D721Med (cell line): Measurements from ENCODE around the gene FNDC1.

Source experiments
- DNase-seq: peaks from one replicate; pipeline ENCODE4 v3.0.0; 2011; ENCODE audit warnings: low spot score; ENCODE audit not compliant: insufficient read length
- FAIRE-seq: peaks from 2 replicates; lab custom pipeline; 2011; peaks lifted over from hg19 to GRCh38; lab: Jason Lieb, UNC
- TF ChIP-seq, protein P1 (sequence below): IDR thresholded peaks from 2 replicates; pipeline ENCODE4 v1.5.1; 2012; ENCODE audit warnings: mild to moderate bottlenecking, control low read depth; ENCODE audit not compliant: insufficient read depth; ENCODE audit errors: missing control alignments

FNDC1 gene

DNA sequence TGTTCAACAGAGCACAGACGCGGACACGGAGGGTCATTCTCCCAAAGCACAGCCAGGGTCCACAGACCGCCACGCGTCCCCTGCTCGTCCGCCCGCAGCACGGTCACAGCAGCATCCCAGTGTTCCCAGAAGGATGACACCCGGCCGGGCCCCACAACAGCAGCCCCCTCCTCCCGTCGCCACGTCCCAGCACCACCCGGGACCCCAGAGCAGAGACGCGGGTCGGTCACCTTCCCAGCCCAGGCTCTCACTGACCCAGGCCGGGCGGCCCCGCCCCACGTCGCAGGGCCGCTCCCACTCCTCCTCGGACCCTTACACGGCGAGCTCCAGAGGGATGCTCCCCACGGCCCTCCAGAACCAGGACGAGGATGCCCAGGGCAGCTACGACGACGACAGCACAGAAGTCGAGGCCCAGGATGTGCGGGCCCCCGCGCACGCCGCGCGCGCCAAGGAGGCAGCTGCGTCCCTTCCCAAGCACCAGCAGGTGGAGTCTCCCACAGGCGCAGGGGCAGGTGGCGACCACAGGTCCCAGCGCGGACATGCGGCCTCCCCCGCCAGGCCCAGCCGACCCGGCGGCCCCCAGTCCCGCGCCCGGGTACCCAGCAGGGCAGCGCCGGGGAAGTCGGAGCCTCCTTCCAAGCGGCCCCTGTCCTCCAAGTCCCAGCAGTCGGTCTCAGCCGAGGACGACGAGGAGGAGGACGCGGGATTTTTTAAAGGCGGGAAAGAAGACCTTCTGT is 64.3 kb downstream of the FNDC1 start:
- no peak for DNase-seq
- FAIRE-seq, result no peak

DNA sequence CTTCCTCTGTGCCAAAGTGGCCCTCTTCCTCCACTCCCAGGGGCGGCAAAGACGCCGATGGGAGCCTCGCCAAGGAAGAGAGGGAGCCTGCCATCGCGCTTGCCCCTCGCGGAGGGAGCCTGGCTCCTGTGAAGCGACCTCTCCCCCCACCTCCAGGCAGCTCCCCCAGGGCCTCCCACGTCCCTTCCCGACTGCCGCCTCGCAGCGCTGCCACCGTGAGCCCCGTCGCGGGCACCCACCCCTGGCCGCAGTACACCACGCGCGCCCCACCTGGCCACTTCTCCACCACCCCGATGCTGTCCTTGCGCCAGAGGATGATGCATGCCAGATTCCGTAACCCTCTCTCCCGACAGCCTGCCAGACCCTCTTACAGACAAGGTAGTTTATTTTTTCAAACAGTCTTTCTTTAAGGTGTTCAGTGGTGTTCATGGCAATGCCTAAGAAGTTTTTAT is 64.9 kb downstream of the FNDC1 start:
- DNase-seq, result no peak
- FAIRE-seq, result no peak
- TF ChIP-seq, protein P1, sequence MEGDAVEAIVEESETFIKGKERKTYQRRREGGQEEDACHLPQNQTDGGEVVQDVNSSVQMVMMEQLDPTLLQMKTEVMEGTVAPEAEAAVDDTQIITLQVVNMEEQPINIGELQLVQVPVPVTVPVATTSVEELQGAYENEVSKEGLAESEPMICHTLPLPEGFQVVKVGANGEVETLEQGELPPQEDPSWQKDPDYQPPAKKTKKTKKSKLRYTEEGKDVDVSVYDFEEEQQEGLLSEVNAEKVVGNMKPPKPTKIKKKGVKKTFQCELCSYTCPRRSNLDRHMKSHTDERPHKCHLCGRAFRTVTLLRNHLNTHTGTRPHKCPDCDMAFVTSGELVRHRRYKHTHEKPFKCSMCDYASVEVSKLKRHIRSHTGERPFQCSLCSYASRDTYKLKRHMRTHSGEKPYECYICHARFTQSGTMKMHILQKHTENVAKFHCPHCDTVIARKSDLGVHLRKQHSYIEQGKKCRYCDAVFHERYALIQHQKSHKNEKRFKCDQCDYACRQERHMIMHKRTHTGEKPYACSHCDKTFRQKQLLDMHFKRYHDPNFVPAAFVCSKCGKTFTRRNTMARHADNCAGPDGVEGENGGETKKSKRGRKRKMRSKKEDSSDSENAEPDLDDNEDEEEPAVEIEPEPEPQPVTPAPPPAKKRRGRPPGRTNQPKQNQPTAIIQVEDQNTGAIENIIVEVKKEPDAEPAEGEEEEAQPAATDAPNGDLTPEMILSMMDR, result no peak

More for the DNA sequence above, 64.3 kb downstream of the FNDC1 start:
- TF ChIP-seq, protein P1, result no peak

DNA sequence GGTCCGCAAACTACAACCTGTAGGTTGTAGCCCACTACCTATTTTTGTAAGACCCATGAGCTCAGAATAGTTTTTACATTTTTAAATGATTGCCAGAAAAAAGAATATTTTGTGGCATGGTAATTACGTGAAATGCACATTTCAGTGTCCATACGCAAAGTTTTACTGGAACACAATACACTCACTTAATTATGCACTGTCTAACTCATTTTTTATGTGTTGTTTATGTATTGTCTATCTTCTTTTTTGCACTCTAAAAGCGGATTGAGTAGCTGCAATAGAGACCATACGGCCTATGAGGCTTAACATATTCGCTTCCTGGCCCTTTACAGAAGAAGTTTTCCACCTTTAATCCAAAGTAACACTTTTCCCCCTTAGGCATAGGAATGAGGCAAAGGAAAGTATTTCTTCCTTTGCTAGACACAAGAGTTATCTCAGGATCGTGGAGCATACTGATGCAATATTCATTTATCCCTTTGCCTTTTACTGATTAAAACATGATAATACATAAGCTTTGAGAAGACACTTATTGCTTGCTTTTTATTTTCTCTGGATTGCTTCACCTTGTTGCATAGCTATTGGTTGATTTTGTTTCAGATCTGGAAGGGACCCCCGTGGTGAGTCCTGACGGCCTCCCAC is 69.8 kb downstream of the FNDC1 start:
- FAIRE-seq (no peak), DNase-seq (no peak)
- TF ChIP-seq, protein P1, result no peak

DNA sequence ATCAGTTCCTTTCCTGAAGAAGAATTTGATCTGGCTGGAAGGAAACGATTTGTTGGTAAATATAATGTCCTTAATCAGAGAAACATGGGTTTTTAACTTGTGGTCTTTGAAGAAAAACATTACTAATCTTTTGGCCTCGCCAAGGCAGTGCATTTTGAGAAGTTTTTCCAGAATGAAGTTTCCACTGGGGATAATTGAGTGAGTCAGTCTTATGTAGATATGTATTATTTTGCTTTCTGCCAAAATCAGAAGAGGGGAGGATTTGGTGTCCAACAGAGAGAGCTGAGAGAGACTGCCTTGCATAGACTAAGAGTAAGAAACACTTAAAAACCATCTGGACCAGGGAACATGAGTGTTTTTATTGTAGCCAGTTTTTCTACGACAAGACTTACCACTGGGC is 79.9 kb downstream of the FNDC1 start:
- FAIRE-seq, result no peak
- TF ChIP-seq, protein P1, result no peak

DNA sequence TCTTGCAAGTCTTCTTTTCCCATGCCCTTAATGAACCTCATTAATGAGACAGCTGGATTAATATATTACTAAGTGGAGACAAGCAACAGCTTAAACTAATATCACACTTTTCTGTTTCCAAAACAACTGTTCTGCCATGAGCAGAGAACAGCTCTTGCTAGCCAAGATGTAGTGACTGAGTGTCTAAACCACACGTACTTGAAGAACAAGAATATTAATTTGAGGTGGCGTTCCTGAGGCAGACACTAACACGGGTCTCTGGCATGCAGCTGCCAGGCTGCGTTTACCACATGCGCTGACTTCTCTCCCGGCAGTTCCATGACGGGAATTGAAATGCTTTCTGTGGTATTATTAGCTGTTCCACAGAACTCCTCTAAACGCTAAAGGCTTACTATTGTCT is 80.6 kb downstream of the FNDC1 start:
- FAIRE-seq (no peak), DNase-seq (no peak)
- TF ChIP-seq, protein P1, result no peak

More for the DNA sequence above, 79.9 kb downstream of the FNDC1 start:
- no peak for DNase-seq

DNA sequence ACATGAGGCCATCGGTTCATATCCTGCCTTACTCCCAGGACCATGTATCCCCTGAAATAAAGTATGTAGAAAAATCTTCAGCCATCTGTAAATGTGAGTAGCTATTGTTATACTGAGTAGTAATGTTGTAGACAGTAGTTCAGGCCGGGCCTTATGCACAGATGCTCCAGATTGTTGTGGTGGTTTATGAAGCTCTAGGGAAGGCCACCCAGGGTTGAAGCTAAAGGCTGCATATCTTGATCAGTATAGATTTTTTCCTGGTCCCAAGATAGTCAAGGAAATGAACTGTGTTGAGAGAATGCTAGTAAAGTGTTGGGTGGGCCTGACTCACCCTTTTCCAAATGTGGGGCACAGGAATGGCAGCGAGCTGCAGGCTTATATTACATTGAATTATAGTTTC is 81.4 kb downstream of the FNDC1 start:
- FAIRE-seq (no peak), DNase-seq (no peak)
- TF ChIP-seq, protein P1, result no peak
